Upper lobe of right lung (tissue), 1 donor: ENCODE measurements around the gene CRTC1. TPM values are rescaled to one million over a fixed set of nuclear protein-coding genes. Genes with fewer than 3 reads are reported as not detected.
A peak's percentile ranks its signal among the peaks of the same experiment; 100 is the strongest.

Experiments
- ATAC-seq: fragments of 200-7000 bp; cut with Tn5 transposase; one replicate; pipeline ENCODE4 v1.9.1; 2020; ENCODE audit warnings: mild to moderate bottlenecking, moderate library complexity
- DNase-seq: peaks from one replicate; pipeline ENCODE4 v3.0.0-alpha.2; 2020
- H3K27ac ChIP-seq: fragments of 200-600 bp; one replicate; pipeline ENCODE4 v1.8.0; 2022
- H3K27me3 ChIP-seq: fragments of 200-600 bp; one replicate; pipeline ENCODE4 v1.8.0; 2022; ENCODE audit warnings: mild to moderate bottlenecking
- H3K36me3 ChIP-seq: fragments of 200-600 bp; one replicate; pipeline ENCODE4 v1.8.0; 2022
- H3K4me1 ChIP-seq: fragments of 200-600 bp; one replicate; pipeline ENCODE4 v1.8.0; 2022
- H3K4me3 ChIP-seq: fragments of 200-600 bp; one replicate; pipeline ENCODE4 v1.8.0; 2022; ENCODE audit warnings: mild to moderate bottlenecking
- H3K9me3 ChIP-seq: fragments of 200-600 bp; one replicate; pipeline ENCODE4 v1.8.0; 2022
- CTCF ChIP-seq: fragments of 200-600 bp; IDR thresholded peaks from one replicate; pipeline ENCODE4 v1.8.0; 2022; ENCODE audit warnings: antibody characterized with exemption
- intact Hi-C: fragments of 100-400 bp; cut with DNase I; formaldehyde crosslinking; loops from one replicate; pipeline ENCODE4 v1.11.0; 2022
- total RNA-seq: library from RNA; stranded (reverse); fragmentation: NEBNext Ultra II Directional; extraction: Animal tissue kit (Norgen Biotek cat#: 25700); gene quantifications from one replicate; pipeline ENCODE4 v1.2.1, GENCODE V29; 2021
- donor health status: DM: no; HTN: yes; CAD: no; lungs with severe emphysema.

CRTC1 gene
- total RNA-seq, 1 donor from 2014 or later = 13.8 TPM

GRCh38 chr19:18763674-18764590 lies 80.5 kb downstream of the CRTC1 start:
- no peaks in the 10 kb centered on the region for H3K36me3 ChIP-seq
- TF ChIP-seq CTCF = no peak
- H3K4me3 ChIP-seq = no peak overlapping the region
- DNase-seq (peak; percentile 81), ATAC-seq (peak; percentile 43)
- intact Hi-C loops = no loop called here
- H3K27ac ChIP-seq = peak overlapping the region; percentile 51
- no peaks in the 10 kb centered on the region for H3K9me3 ChIP-seq
- no peaks in the 10 kb centered on the region for H3K27me3 ChIP-seq
- peaks cover 32% of the 10 kb centered on the region for H3K4me1 ChIP-seq

- Histone ChIP-seq H3K9me3 (no peaks in the 10 kb centered on the region), H3K27me3 (no peaks in the 10 kb centered on the region), H3K27ac (peak overlapping the region; percentile 51), H3K36me3 (no peaks in the 10 kb centered on the region), H3K4me1 (peaks cover 32% of the 10 kb centered on the region), H3K4me3 (no peak overlapping the region)
- DNase-seq = no peak
- no peak for TF ChIP-seq CTCF
- ATAC-seq = no peak
- intact Hi-C loops = no loop called here
Measured at GRCh38 chr19:18764591-18765051, 81.1 kb downstream of the CRTC1 start.

GRCh38 chr19:18765224-18765623 lies 81.7 kb downstream of the CRTC1 start:
- Histone ChIP-seq H3K27me3 (no peaks in the 10 kb centered on the region), H3K36me3 (no peaks in the 10 kb centered on the region), H3K4me1 (peaks cover 32% of the 10 kb centered on the region), H3K9me3 (no peaks in the 10 kb centered on the region), H3K27ac (no peak overlapping the region), H3K4me3 (no peak overlapping the region)
- intact Hi-C loops = no loop called here
- ATAC-seq (no peak), DNase-seq (no peak)
- TF ChIP-seq CTCF = no peak

- Histone ChIP-seq H3K27me3 (no peaks in the 10 kb centered on the region), H3K27ac (no peak overlapping the region), H3K36me3 (no peaks in the 10 kb centered on the region), H3K9me3 (no peaks in the 10 kb centered on the region), H3K4me3 (no peak overlapping the region), H3K4me1 (peaks cover 14% of the 10 kb centered on the region)
- DNase-seq (no peak), ATAC-seq (no peak)
- no peak for TF ChIP-seq CTCF
- intact Hi-C loops = no loop called here
Measured at GRCh38 chr19:18768046-18768771, 84.7 kb downstream of the CRTC1 start.

- no peak overlapping the region for H3K27ac ChIP-seq
- H3K4me1 ChIP-seq = peaks cover 6% of the 10 kb centered on the region
- no peaks in the 10 kb centered on the region for H3K36me3 ChIP-seq
- DNase-seq = peak; percentile 90
- H3K4me3 ChIP-seq = no peak overlapping the region
- intact Hi-C loops = no loop called here
- H3K27me3 ChIP-seq = no peaks in the 10 kb centered on the region
- TF ChIP-seq CTCF = no peak
- H3K9me3 ChIP-seq = no peaks in the 10 kb centered on the region
- peak; percentile 81 for ATAC-seq
Measured at GRCh38 chr19:18768997-18769891, 85.8 kb downstream of the CRTC1 start.
